Suppressor macrophage treated with lipopolysaccharide for 4 hours (primary cell): ENCODE measurements around the gene CFAP73.

ENCODE experiments used
- DNase-seq: peaks from one replicate; pipeline ENCODE4 v3.0.0-alpha.2; 2020

Gene CFAP73

GRCh38 chr12:113167868-113168267, 18.3 kb downstream of the CFAP73 start:
- no peak for DNase-seq

DNA sequence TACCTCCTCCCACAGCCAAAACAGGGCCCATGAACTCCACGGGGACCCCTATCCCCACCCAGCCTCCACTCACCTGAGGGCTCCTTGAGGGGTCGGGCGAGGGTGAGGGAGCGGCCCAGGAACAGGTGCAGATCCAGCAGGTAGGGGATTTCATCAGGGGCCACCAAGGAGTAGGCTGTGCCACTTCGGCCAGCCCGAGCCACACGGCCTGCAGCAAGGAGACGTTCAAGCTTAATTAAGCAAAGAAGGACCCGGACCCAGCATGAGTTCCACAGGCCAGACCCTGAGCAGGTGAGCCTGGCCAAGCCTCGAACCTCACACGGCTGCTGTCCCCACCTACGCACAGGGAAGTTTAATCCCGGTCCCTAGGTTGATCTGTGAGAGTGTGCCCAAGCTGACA, 20.2 kb downstream of the CFAP73 start:
- DNase-seq: no peak

DNA sequence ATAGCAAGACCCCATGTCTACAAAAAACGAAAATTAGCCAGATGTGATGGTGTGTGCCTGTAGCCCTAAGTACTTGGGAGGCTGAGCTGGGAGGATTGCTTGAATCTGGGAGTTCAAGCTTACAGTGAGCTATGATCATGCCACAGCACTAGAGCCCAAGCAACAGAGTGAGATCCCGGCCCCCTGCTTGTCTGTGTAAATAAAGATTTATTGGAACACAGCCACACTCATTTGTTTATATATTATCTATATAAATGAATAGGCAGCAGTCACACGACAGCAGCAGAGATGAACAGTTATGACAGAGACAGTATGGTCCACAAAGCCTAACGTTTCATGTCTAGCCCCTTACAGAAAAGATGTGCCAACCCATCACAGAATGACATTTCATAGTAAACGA, 20.9 kb downstream of the CFAP73 start:
- DNase-seq: no peak

DNA sequence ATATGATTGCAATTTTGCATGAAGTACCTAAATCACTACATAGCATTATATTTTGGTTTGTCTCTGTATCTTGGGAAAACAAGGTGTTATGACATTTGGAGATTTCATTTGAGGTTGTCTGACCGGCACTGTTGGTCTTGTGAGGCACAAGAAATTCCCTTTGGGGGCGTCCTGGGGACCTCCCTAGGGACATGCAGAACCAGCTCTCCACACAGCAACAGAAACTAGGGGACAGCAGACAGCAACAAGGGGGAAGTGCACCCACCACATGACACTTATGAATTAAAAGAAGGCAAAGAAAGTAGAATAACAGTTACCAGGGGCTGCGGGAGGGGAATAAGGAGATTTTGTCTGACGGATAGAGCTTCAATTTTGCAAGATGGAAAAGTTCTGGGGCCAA, 21.4 kb downstream of the CFAP73 start:
- DNase-seq: no peak

DNA sequence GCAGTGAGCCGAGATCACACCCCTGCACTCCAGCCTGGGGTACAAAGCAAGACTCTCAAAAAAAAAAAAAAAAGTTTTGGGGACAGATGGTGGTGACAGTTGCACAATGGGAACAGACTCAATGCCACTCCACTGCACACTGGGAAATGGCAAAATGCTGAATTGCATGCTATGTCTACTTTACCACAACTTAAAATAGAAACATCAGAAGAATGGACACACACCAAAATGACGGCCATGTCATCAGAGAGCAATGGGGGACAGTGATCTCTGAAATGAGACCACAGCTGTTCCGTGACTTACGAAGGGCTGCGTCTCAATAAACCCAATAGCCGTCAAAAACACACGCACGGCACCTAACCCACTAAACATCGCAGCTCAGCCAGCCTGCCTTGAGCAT, 22.0 kb downstream of the CFAP73 start:
- no peak for DNase-seq

DNA sequence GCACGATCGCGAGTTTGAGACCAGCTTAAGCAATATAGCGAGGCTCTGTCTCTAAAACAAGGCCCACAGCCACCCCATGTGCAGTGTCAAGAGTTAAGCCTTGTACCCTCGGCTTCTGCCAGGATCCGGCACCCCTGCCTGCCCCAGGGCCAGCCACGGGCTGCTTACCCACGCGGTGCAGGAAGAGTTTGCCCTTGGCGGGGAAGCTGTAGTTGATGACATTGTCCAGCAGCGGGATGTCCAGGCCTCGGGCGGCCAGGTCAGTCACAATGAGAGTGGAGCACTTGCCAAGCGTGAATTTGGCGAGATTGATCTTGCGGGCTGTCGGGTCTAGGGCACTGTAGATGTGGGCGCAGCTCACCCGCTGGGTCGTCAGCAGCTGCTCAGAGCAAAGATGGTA, 22.7 kb downstream of the CFAP73 start:
- no peak for DNase-seq

DNA sequence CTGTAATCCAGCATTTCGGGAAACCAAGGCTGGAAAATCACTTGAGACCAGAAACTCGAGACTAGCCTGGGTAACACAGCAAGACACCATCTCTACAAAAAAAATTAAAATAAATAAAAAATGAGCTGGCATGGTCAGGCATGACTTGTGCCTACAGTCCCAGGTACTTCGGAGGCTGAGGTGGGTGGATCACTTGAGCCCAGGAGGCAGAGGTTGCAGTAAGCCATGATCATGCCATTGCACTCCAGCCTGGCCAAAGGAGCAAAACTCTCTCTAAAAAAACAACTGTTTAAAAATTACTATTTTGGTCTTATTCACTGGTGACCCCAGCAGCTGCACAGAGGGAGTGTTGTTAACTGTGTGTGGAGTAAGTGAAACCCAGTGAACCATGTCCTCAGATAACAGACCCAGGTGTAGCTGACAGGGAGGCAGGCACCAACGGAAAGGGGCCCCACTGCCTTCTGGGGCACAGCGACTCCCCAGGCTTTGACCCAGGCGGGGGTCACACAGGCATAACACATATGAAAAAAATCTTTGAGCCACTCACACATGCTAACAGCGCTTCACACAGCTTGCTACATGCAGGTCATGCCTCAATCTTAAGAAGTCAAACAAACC, 23.7 kb downstream of the CFAP73 start:
- DNase-seq: no peak

- DNase-seq: peak; percentile 75
These were observed 25.2 kb downstream of the CFAP73 start for GRCh38 chr12:113174461-113175384.

DNA sequence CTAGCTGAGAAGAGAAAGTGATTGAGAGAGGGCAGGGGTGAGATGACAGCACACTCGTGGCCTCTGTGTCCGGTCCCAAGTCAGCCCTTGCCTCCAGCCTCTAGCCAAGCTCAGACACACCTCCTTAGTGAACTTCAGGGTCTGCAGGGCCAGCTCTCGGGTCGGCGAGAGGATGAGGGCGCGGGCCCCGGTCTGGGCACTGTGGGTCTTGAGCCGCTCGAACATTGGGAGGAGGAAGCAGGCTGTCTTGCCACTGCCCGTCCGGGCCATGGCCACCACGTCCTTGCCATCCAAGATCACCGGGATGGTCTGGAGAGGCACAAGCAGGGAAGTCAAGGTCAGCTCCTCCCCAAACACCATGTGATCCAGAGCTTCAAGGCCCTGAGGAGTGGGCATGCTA, 29.5 kb downstream of the CFAP73 start:
- DNase-seq: no peak

DNA sequence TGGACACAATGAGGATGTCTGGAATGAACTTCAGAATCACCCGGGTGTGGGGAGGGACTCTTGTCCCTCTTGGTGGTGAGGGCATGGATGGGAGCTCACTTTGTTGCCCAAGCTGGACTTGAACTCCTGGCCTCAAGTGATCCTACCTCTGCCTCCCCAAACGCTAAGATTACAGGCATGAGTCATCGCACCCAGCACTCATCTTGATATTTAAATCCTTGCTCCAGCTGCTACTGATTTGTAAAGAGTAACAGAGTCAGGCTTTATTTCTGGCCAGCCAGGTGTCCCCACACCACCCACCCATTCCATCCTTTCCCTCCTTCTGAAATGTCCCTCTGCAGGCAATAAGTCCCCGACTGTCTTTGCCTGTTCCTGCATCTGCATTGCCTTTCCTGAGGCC, 30.8 kb downstream of the CFAP73 start:
- no peak for DNase-seq

- DNase-seq: no peak
These were observed 32.5 kb downstream of the CFAP73 start for GRCh38 chr12:113181975-113182374.

DNA sequence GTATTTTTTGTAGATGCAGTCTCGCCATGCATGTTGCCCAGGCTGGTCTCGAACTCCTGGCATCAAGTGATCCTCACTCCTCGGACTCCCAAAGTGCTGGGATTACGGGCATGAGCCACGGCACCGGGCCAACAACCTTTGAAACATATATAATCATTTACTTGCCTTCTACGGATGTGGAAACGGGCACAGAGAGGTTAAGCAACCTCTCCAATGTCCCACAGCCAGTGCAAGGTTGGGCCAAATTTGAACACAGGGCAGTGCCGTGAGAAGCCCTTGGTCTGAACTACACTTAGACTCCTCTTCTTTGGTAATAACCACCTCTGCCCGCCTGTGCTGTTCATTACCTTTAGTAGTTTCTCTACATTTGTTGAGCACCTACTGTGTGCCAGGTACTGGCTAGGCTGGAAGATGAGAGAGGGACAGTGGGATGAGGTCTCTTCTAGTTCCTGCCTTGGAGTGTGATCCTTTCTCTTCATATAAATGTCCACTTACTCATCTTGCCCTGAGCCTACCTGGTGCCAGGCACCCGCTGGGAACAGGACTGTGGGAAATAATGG, 33.6 kb downstream of the CFAP73 start:
- DNase-seq: no peak

GRCh38 chr12:113184098-113184899, 34.8 kb downstream of the CFAP73 start:
- no peak for DNase-seq

- peak; percentile 92 for DNase-seq
These were observed 35.3 kb downstream of the CFAP73 start for GRCh38 chr12:113184900-113185179.

GRCh38 chr12:113185180-113186032, 35.9 kb downstream of the CFAP73 start, which contains the start of the genes DDX54 and RITA1:
Gene DDX54, minus strand, starts transcription at chr12:113185478. Its CDS starts 27 bp downstream, at chr12:113185451.
Gene RITA1, plus strand, starts transcription at chr12:113185721. Its CDS starts 1,026 bp downstream, at chr12:113186747.
- DNase-seq: peak; percentile 82

GRCh38 chr12:113186033-113186365, 36.5 kb downstream of the CFAP73 start:
- no peak for DNase-seq

GRCh38 chr12:113186666-113187325, 37.3 kb downstream of the CFAP73 start:
- DNase-seq: no peak

DNA sequence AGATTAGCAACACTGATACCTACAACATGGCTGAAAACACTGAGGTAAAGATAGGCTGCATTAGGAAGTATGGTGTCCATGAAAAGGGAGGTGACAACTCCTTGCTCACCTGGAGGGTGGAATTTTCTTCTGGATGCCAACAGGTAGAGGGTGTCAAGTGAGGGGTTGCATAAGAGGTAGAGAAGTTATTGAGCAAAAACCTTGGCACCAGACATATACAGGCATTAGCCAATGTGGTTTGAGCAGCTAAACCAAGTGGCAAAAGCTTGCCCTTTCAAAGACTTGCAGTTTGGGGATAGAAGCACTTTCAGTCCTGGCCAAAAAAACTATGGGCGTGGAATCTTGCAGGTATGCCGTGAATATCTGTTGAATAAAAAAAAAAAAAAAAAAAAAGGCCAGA, 39.8 kb downstream of the CFAP73 start:
- no peak for DNase-seq

DNA sequence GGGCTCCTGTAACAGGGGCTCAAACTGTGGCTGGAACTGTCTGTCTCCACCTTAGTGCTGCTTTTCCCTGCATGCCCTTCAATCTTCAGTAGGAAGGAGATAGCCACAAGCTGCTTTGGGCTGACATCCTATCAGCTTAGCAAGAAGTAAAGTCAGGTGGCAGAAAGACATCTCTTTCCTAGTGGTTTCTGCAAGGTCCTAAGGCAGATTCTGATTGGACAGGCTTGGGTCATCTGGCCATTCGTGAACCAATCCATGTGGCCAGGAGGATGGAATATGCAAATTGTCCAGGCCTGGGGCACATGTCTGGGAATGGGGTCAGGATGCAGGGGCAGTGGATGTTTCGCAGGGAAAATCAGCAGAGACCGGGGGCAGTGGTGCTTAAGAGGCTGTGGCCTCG, 41.2 kb downstream of the CFAP73 start:
- no peak for DNase-seq

GRCh38 chr12:113191227-113191626, 41.7 kb downstream of the CFAP73 start:
- no peak for DNase-seq

DNA sequence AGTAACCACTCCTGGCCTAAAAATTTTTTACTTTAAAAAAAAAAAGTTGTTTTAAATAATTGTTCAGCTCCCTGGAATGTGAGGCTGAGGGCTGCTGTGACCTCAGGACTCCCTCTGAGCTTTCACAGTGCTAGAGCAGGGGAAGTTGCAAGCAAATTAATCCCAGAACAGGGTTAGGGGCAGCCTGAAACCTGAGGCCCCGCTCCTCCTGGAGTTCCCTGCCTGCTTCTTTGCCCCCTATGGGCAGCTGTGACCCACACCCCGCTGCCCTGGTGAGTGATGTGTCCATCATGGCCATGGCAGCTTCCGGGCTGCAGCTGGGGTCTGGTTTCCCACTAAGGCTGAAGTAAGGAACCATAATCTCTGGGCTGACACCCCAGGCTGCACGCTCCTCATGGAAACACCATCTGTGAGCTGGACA, 45.5 kb downstream of the CFAP73 start:
- no peak for DNase-seq

DNA sequence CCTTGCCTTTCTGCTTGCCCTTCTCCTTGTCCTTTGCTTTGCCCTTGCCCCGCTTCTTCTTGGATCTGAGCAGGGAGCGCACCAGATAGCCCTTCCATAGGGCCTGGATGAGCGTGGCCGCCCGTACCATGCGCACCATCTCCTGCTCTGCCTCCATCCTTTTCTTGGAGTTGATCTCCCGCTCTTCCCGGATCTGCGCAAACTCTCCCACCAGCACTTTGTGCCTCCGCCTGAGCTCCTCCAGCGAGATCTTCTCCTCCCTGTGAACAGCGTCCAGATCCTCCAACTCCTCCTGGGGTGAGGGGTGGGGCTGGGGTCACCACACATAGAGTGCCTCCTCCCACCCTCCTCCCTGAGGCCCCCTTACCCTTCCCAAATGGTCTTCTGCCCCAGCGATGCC, 46.1 kb downstream of the CFAP73 start:
- no peak for DNase-seq
